Loucy (cell line): ENCODE data around the gene SLC7A8.

Experiments
- H2AFZ ChIP-seq: fragments of 200-600 bp; sonication (generic); 2 replicates; pipeline ENCODE4 v1.6.0; 2016; ENCODE audit warnings: antibody characterized with exemption, mild to moderate bottlenecking, low read length, moderate library complexity
- H3F3A ChIP-seq: fragments of 200-600 bp; 2 replicates; pipeline ENCODE4 v1.6.0; 2016; ENCODE audit warnings: antibody characterized with exemption, low read depth, mild to moderate bottlenecking
- H3K27me3 ChIP-seq: fragments of 200-600 bp; sonication (generic); 2 replicates; pipeline ENCODE4 v1.6.1; 2014; ENCODE audit warnings: low read length, mild to moderate bottlenecking; ENCODE audit not compliant: insufficient read depth, poor library complexity, severe bottlenecking
- H3K36me3 ChIP-seq: fragments of 200-600 bp; sonication (generic); 2 replicates; pipeline ENCODE4 v1.6.1; 2016; ENCODE audit warnings: low read length; ENCODE audit not compliant: insufficient read depth
- H3K4me1 ChIP-seq: fragments of 200-600 bp; sonication (generic); 2 replicates; pipeline ENCODE4 v1.5.1; 2014; ENCODE audit warnings: low read length, mild to moderate bottlenecking; ENCODE audit not compliant: insufficient read depth, poor library complexity, severe bottlenecking
- H3K4me2 ChIP-seq: fragments of 200-600 bp; sonication (generic); 2 replicates; pipeline ENCODE4 v1.6.0; 2014; ENCODE audit warnings: antibody characterized with exemption, low read length, low read depth, mild to moderate bottlenecking; ENCODE audit not compliant: poor library complexity, severe bottlenecking
- H3K4me3 ChIP-seq: fragments of 200-600 bp; sonication (generic); 2 replicates; pipeline ENCODE4 v1.5.1; 2014; ENCODE audit warnings: low read length, mild to moderate bottlenecking, mixed read lengths; ENCODE audit not compliant: poor library complexity, severe bottlenecking
- H3K79me2 ChIP-seq: fragments of 200-600 bp; sonication (generic); 2 replicates; pipeline ENCODE4 v1.6.1; 2014; ENCODE audit warnings: low read length; ENCODE audit not compliant: insufficient read depth
- H3K9ac ChIP-seq: fragments of 200-600 bp; sonication (generic); 2 replicates; pipeline ENCODE4 v1.6.0; 2014; ENCODE audit warnings: mild to moderate bottlenecking, low read depth, low read length, moderate library complexity; ENCODE audit not compliant: poor library complexity, severe bottlenecking
- H3K9me2 ChIP-seq: fragments of 200-600 bp; sonication (generic); replicated peaks from 2 replicates; pipeline ENCODE4 v1.6.1; 2016; ENCODE audit warnings: low read depth, low read length, mixed read lengths
- H3K9me3 ChIP-seq: fragments of 200-600 bp; sonication (generic); 2 replicates; pipeline ENCODE4 v1.6.1; 2014; ENCODE audit warnings: mild to moderate bottlenecking, antibody characterized with exemption, low read length, low read depth; ENCODE audit not compliant: insufficient read depth
- H4K20me1 ChIP-seq: fragments of 200-600 bp; sonication (generic); 2 replicates; pipeline ENCODE4 v1.6.0; 2014; ENCODE audit warnings: antibody characterized with exemption, low read length, mild to moderate bottlenecking; ENCODE audit not compliant: insufficient read depth, poor library complexity, severe bottlenecking
- CTCF ChIP-seq: fragments of 200-600 bp; sonication (generic); conservative IDR thresholded peaks from 2 replicates; pipeline ENCODE4 v1.5.1; 2014; ENCODE audit warnings: mild to moderate bottlenecking, antibody characterized with exemption, low read length
- EZH2phosphoT487 ChIP-seq: fragments of 200-600 bp; IDR thresholded peaks from 2 replicates; pipeline ENCODE4 v1.6.1; 2018; ENCODE audit warnings: antibody characterized with exemption, mild to moderate bottlenecking, moderate library complexity, borderline replicate concordance

SLC7A8 gene

GRCh38 chr14:23114120-23114458, 69.4 kb downstream of the SLC7A8 start:
- Histone ChIP-seq H3K9me3 (no peaks in the 10 kb centered on the region), H3K4me3 (no peak overlapping the region), H3K27me3 (no peaks in the 10 kb centered on the region), H3F3A (no peaks in the 10 kb centered on the region), H2AFZ (no peak overlapping the region), H3K79me2 (no peaks in the 10 kb centered on the region), H4K20me1 (no peaks in the 10 kb centered on the region), H3K4me2 (no peak overlapping the region), H3K9ac (no peak overlapping the region), H3K4me1 (peaks cover 10% of the 10 kb centered on the region), H3K36me3 (no peaks in the 10 kb centered on the region), H3K9me2 (no peaks in the 10 kb centered on the region)
- TF ChIP-seq EZH2phosphoT487 (no peak), CTCF (no peak)

- peaks cover 5% of the 10 kb centered on the region for H3K4me1 ChIP-seq
- no peak overlapping the region for H3K4me2 ChIP-seq
- H3K9ac ChIP-seq, result no peak overlapping the region
- no peaks in the 10 kb centered on the region for H3K79me2 ChIP-seq
- no peaks in the 10 kb centered on the region for H3F3A ChIP-seq
- no peak overlapping the region for H3K4me3 ChIP-seq
- no peaks in the 10 kb centered on the region for H3K9me3 ChIP-seq
- no peak overlapping the region for H2AFZ ChIP-seq
- no peaks in the 10 kb centered on the region for H3K27me3 ChIP-seq
- H3K36me3 ChIP-seq, result no peaks in the 10 kb centered on the region
- no peaks in the 10 kb centered on the region for H4K20me1 ChIP-seq
- TF ChIP-seq EZH2phosphoT487 (no peak), CTCF (no peak)
- no peaks in the 10 kb centered on the region for H3K9me2 ChIP-seq
Measured at GRCh38 chr14:23113431-23114119, 69.9 kb downstream of the SLC7A8 start.

GRCh38 chr14:23112359-23113178, 70.9 kb downstream of the SLC7A8 start:
- no peak overlapping the region for H3K4me2 ChIP-seq
- H3K4me3 ChIP-seq, result no peak overlapping the region
- H3K9ac ChIP-seq, result no peak overlapping the region
- no peaks in the 10 kb centered on the region for H3F3A ChIP-seq
- no peaks in the 10 kb centered on the region for H3K79me2 ChIP-seq
- no peaks in the 10 kb centered on the region for H3K27me3 ChIP-seq
- H3K36me3 ChIP-seq, result no peaks in the 10 kb centered on the region
- H2AFZ ChIP-seq, result no peak overlapping the region
- no peaks in the 10 kb centered on the region for H4K20me1 ChIP-seq
- H3K4me1 ChIP-seq, result peaks cover 3% of the 10 kb centered on the region
- H3K9me3 ChIP-seq, result no peaks in the 10 kb centered on the region
- no peaks in the 10 kb centered on the region for H3K9me2 ChIP-seq
- TF ChIP-seq EZH2phosphoT487 (no peak), CTCF (no peak)
